ENCODE results near the gene NUP98.
"Not testable (repeated sequence)": the region's sequence is repeated elsewhere in the genome, so short reads cannot be mapped to it uniquely, and the experiment has no call there.

NUP98 gene

DNA sequence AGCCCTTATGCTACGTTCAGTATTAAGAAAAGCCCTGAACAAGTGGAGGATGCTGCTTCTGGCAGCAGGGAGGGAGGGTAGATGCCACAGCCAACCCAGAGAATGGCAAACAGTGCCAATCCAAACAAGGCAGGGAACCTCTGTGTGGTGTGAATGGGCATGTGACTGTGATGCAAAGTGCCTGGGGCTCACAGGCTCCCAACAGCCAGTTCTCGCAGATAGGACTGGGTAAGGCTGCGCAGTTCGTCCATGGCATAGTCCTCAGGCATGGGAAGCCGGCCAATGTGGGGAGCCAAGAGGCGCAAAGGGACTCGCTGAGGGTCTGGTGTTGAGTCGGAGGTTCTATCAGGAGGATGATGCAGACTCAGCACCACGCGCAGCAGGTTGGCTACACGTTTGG is 121.4 kb downstream of the NUP98 start:
- DNase-seq (ENCODE audit: low read depth in 4 of 4, low spot score in 1 of 4), result no peak

DNA sequence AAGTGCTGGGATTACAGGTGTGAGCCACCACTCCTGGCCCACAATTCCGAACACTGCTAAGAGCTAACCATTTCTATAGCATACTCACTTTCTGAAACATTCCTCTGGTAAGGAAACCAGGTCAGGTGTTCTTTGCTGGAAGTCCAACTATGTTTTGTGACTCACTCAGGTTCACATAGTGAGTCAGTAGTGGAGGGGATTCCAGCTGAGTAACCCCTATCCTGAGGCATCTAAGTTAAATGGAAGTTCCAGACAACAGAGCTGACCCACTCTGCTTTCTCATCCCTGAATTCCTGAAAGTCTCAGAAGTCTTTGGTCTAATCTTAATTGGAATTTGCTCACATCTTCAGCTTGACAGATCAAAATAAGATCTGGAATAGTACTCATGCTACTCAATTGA is 123.2 kb downstream of the NUP98 start:
- DNase-seq (ENCODE audit: low read depth in 4 of 4, low spot score in 1 of 4), result no peak

- DNase-seq (ENCODE audit: low read depth in 4 of 4, low spot score in 1 of 4), result no peak
These were observed 125.8 kb downstream of the NUP98 start, which contains the start of gene CHRNA10 for GRCh38 chr11:3671334-3672254. CHRNA10 (minus strand) TSS chr11:3671384; CDS start chr11:3671312, 72 bp downstream.

DNA sequence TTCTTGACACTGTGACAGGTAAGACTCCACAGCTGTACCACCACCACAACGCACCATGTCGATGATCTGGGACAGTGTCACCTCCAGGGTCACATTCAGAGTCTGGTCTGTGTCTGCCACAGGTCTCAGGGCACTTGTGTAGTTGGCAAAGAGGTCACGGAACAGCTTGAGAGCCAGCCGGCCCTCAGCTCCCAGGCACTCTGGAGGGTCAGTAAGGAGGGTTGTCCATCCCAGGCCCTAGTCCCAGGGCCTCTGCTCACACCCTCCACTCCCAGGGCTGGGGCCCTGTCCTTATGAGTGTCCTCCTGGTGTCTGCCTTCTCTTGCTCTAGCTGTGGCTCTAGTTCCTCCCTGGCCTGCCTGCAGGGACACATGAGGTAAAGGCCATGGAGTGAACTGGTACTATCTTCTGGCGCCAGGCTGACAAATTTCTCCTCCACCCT is 127.6 kb downstream of the NUP98 start:
- DNase-seq (ENCODE audit: low read depth in 4 of 4, low spot score in 1 of 4), result no peak

GRCh38 chr11:3669128-3669527 is 128.2 kb downstream of the NUP98 start:
- no peak for DNase-seq (ENCODE audit: low read depth in 4 of 4, low spot score in 1 of 4)

DNA sequence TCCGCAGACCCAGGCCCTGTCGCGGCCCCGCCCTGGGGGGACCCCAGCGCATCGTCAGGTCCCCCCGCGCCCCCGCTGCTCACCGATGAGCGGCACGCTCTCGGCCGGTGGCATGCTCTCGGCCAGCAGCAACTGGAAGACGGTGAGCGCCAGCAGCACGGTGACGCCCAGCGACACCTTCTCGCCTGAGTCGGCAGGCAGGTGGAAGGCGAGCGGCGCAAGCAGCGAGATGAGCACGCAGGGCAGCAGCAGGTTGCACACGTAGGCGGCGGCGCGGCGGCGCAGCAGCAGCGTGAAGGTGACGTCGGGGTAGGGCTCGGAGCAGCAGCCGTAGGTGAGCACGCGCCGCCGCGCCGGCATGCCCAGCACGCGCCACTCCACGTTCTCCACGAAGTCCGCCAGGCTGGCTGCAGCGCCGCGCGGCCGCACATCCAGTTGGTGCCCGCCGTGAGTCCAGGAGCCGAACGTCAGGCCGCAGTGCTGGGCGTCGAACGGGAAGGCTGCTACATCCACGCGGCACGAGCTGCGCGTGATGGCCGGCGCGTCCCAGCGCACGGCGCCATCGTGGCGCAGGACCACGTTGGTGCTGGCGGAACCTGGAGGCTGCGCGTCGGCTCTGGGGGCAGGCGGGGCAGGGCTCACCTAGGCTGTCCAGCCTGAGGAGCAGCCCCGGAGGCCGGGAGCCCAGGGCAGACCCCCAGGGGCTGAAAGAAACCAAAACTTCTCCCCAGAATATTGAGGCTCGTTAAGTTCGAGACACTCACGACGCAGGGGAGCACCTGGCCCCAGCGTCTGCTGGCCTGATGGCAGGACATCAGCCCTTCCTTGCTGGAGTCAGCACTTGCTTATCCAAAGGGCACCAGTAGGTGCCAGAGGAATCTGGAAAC is 130.0 kb downstream of the NUP98 start:
- DNase-seq (ENCODE audit: low read depth in 4 of 4, low spot score in 1 of 4), result no peak

- no peak for DNase-seq (ENCODE audit: low read depth in 4 of 4, low spot score in 1 of 4)
These were observed 131.3 kb downstream of the NUP98 start for GRCh38 chr11:3666023-3666530.

DNA sequence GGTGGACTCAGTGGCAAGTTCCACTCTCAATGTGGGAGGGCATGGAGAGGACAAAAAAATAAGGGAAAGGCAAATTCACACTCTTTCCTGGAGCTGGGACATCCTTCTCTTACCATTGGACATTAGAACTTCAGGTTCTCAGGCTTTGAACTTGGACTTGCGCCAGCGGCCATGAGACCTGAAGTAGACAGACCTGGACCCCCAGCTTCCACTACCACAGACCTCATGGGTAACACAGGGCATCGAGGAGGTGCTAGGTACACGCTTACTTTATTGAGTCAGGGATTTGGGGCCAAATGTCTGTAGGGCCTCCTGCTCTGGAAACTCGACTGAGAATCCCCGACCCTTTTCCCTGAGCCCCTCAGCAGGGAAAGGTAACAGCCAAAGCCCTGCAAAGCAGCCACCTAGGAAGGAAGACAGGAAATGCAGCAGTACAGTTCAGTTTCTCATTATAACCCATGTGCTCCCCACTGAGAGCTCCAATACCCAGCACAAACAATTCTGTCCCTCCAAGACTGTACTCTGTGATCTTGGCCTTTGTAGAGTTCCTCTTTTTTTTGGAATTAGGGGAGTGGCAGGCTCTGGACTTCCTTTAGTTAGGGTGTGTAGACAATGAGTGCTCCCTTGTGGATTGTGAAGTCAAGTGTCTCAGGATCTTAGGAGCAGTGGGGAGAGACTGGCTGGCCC is 131.9 kb downstream of the NUP98 start:
- DNase-seq (ENCODE audit: low read depth in 4 of 4, low spot score in 1 of 4), result no peak

DNA sequence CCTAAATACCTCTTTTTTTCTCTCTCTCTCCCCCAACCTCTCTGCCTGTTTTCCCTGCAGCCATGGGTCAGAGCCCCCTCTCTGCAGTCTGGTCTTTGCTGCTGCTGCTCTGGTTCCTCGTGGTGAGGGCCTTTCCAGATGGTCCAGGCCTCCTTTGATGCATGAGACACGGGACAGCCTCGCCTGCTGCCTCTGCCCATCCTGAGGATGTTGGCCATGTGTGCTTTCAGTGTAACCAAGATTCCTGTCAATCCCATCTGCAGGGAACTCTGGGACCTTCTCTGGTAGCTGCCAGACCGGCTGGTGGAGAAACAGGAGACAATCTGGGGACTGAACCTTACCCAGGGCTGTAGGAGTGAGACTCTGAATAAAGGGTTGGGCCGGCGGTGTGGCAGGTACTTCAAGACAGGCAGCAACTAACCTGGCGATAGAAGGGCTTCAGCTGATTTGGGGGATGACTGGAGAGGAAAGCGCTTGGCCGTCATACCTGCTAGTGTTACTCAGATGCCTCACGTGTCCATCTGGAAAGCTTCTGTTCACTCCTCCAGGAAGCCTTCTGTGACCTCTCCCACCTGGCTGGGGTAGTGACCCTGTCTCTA is 133.2 kb downstream of the NUP98 start:
- no peak for DNase-seq (ENCODE audit: low read depth in 4 of 4, low spot score in 1 of 4)

DNA sequence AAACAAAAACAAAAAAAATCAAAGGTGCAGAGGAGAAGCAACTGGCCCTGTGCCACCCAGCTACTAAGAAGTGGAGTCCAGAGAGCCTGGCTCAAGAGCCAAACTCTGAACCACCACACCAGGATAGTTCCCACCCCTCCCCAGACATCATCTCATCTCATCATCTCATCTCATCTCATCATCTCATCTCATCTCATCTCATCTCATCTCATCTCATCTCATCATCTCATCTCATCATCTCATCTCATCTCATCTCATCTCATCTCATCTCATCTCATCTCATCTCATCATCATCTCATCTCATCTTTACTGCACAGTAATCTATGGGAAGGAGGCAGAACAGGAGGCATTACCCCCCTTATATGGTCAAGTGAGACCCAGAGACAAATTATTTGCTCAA is 134.5 kb downstream of the NUP98 start:
- DNase-seq (ENCODE audit: low read depth in 4 of 4, low spot score in 1 of 4), result no peak

GRCh38 chr11:3660960-3661359 is 136.4 kb downstream of the NUP98 start:
- DNase-seq (ENCODE audit: low read depth in 4 of 4, low spot score in 1 of 4), result no peak

- DNase-seq (ENCODE audit: low read depth in 4 of 4, low spot score in 1 of 4), result no peak
These were observed 137.5 kb downstream of the NUP98 start for GRCh38 chr11:3659595-3660515.

GRCh38 chr11:3658252-3658651 is 139.1 kb downstream of the NUP98 start:
- DNase-seq (ENCODE audit: low read depth in 4 of 4, low spot score in 1 of 4), result no peak

DNA sequence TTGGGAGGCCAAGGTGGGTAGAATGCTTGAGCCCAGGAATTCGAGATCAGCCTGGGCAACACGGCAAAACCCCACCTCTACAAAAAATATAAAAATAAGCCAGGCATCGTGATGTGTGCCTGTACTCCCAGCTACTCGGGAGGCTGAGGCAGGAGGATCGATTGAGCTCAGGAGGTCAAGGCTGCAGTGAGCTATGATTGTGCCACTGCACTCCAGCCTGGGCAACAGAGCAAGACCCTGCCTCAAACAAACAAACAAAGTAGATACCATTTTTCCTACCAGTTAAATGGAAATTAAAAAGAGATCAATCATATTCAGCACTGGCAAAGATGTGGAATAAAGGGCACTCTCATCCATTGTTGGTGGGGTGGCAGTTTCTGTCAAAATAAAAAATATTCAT is 140.0 kb downstream of the NUP98 start:
- not testable (repeated sequence) for DNase-seq (ENCODE audit: low read depth in 4 of 4, low spot score in 1 of 4)

- DNase-seq (ENCODE audit: low read depth in 4 of 4, low spot score in 1 of 4), result no peak
These were observed 141.8 kb downstream of the NUP98 start for GRCh38 chr11:3655547-3655946.

DNA sequence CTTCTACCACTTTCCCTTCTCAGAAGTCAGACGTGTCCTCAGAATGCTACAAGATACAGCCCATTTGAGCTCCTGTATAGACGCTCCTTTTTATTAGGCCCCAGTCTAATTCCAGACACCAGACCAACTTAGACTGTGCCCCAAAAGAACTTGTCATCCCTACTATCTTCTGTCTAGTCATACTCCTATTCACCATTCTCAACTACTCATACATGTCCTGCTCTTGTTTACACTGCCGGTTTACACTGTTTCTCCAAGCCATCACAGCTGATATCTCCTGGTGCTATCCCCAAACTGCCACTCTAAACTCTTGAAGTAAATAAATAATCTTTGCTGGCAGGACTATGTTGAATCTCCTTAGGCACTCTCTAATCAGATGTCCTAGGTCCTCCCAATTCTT is 144.8 kb downstream of the NUP98 start:
- DNase-seq (ENCODE audit: low read depth in 4 of 4, low spot score in 1 of 4), result not testable (repeated sequence)

DNA sequence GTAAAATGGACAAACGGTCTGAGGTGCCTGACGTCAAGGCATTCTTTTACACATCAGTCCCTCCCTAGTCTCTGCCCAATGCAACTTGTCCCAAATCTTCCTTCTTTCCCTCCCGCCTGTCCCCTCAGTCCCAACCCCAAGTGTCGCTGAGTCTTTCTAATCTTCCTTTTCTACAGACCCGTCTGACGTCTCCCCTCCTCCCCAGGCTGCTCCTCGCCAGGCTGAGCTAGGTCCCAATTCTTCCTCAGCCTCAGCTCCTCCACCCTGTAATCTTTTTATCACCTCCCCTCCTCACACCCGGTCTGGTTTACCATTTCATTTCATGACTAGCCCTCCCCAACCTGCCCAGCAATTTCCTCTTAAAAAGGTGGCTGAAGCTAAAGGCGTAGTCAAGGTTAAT is 148.0 kb downstream of the NUP98 start:
- not testable (repeated sequence) for DNase-seq (ENCODE audit: low read depth in 4 of 4, low spot score in 1 of 4)

DNA sequence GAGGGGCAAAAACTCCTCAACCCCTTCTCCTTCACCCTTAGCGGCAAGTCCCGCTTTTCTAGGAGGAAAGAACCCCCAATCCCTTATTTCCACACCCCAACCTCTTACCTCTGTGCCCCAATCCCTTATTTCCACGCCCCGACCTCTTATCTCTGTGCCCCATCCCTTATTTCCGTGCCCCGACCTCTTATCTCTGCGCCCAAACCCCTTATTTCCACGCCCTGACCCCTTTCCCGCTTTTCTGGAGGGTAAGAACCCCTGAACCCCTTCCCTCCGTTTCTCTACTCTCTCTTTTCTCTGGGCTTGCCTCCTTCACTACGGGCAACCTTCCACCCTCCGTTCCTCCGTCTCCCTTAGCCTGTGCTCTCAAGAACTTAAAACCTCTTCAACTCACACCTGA is 148.5 kb downstream of the NUP98 start:
- not testable (repeated sequence) for DNase-seq (ENCODE audit: low read depth in 4 of 4, low spot score in 1 of 4)

- no peak for DNase-seq (ENCODE audit: low read depth in 4 of 4, low spot score in 1 of 4)
These were observed 151.8 kb downstream of the NUP98 start for GRCh38 chr11:3645552-3645951.

- no peak for DNase-seq (ENCODE audit: low read depth in 4 of 4, low spot score in 1 of 4)
These were observed 152.5 kb downstream of the NUP98 start, which contains the start of gene ART1 for GRCh38 chr11:3644817-3645235. ART1 (plus strand) TSS chr11:3645128; CDS start chr11:3659214, 14,086 bp downstream.

All from stimulated activated CD4-positive, alpha-beta T cell treated with anti-CD3 and anti-CD28 coated beads, Interleukin-1b, Interleukin-23, amount 100 ng/mL, for 24 hours (primary cell).